ENCODE measurements around the gene HSD17B2. TPM values are rescaled to one million over a fixed set of nuclear protein-coding genes. Genes with fewer than 3 reads are reported as not detected.

The HSD17B2 gene
- total and polyA plus RNA-seq, 9 donors: 0.12 to 4.5 (median 0.59) TPM; not detected in 4

DNA sequence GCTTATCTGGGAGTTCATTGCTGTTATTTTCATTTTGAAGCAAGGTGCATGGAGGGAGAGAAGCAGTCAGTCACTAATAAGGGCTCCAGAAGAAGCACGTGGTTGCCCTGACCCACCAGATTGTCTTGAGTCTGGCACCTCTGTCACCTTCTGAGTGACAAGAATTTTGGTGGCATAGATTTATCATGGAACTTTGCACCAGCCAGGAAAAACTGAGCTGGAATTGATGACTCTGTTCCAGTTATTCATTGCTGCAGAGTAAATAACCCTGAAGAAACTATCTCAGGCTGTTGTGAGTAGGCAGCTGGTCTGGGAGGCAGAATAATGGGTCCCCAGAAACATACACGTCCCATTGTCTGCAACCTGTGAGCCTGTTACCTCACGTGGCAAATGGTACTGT, 44.8 kb downstream of the HSD17B2 start:
- no peak overlapping the region for H3K27ac ChIP-seq
- intact Hi-C loops (cut with DNase I): loop anchor here in 1 of 4 donors (10.0 kb wide), 1 partner anchor 1505 kb away; no protein-coding TSS in a partner anchor
- TF ChIP-seq, protein P1, sequence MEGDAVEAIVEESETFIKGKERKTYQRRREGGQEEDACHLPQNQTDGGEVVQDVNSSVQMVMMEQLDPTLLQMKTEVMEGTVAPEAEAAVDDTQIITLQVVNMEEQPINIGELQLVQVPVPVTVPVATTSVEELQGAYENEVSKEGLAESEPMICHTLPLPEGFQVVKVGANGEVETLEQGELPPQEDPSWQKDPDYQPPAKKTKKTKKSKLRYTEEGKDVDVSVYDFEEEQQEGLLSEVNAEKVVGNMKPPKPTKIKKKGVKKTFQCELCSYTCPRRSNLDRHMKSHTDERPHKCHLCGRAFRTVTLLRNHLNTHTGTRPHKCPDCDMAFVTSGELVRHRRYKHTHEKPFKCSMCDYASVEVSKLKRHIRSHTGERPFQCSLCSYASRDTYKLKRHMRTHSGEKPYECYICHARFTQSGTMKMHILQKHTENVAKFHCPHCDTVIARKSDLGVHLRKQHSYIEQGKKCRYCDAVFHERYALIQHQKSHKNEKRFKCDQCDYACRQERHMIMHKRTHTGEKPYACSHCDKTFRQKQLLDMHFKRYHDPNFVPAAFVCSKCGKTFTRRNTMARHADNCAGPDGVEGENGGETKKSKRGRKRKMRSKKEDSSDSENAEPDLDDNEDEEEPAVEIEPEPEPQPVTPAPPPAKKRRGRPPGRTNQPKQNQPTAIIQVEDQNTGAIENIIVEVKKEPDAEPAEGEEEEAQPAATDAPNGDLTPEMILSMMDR (IDR thresholded peaks at IDR 0.05): no peak
- TF ChIP-seq POLR2A (IDR thresholded peaks at IDR 0.05): no peak
- no peak for TF ChIP-seq EP300 (IDR thresholded peaks at IDR 0.05)
- no peaks in the 10 kb centered on the region for H3K9me3 ChIP-seq
- DNase-seq: no peak
- no peak overlapping the region for H3K4me3 ChIP-seq
- no peaks in the 10 kb centered on the region for H3K4me1 ChIP-seq (ENCODE audit: insufficient read depth)
- no peaks in the 10 kb centered on the region for H3K36me3 ChIP-seq
- WGBS, 3 donors: 66 to 84% (median 70%) methylated on average over 3 of the region's 3 CpGs
- H3K27me3 ChIP-seq: no peaks in the 10 kb centered on the region

DNA sequence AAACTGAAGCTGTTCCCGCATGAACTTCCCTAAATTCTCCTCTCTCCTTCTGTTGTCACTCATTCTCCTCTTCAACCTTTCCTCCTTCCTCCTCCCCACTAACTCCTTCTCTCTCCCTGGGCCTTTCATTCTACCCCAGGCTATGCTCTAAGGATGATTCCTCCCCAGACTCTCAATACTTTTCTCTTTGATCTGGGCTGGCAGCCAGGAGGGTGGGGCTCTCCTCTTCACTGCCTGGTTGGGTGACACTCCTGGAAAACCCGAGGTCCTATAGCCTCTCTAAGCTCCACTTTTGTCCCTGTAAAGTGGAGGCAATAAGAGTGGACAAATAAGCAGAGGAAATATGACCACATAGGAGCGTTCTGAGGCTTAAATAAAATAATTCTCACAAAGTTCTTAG, 46.2 kb downstream of the HSD17B2 start:
- no peaks in the 10 kb centered on the region for H3K9me3 ChIP-seq
- no peak for DNase-seq
- no peak overlapping the region for H3K4me3 ChIP-seq
- intact Hi-C loops (cut with DNase I): loop anchor here in 1 of 4 donors (10.0 kb wide), 1 partner anchor 1504 kb away; no protein-coding TSS in a partner anchor
- TF ChIP-seq, protein P1 (IDR thresholded peaks at IDR 0.05): no peak
- TF ChIP-seq EP300 (IDR thresholded peaks at IDR 0.05) (no peak), POLR2A (IDR thresholded peaks at IDR 0.05) (no peak)
- WGBS, 3 donors: 72 to 76% (median 73%) methylated on average over 3 of the region's 3 CpGs
- H3K27ac ChIP-seq: no peak overlapping the region
- H3K36me3 ChIP-seq: no peaks in the 10 kb centered on the region
- H3K4me1 ChIP-seq (ENCODE audit: insufficient read depth): no peaks in the 10 kb centered on the region
- no peaks in the 10 kb centered on the region for H3K27me3 ChIP-seq

DNA sequence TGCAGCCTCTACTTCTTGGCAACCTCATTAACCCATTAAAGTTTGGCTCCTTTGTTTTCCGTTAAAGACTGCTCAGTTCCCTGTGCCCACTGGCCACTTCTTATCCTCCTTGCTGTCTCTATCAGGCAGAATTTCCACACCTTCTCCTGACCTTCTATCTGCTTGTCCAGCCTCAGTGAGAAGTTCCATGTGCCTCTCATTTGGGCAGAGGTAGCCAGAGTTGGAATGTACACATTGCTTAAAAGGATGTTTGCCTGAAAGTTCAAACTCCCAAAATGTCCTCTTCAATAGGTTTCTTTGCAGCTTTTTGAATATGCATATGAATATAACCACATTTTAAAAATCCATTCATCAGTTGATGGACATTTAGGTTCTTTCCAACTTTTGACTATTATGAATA, 47.0 kb downstream of the HSD17B2 start:
- Histone ChIP-seq H3K4me1 (ENCODE audit: insufficient read depth) (no peaks in the 10 kb centered on the region), H3K27me3 (no peaks in the 10 kb centered on the region), H3K4me3 (no peak overlapping the region), H3K27ac (no peak overlapping the region), H3K36me3 (no peaks in the 10 kb centered on the region), H3K9me3 (no peaks in the 10 kb centered on the region)
- 86 to 94% (median 89%) methylated on average over 1 of the region's 1 CpG for WGBS, 3 donors
- no peak for DNase-seq
- intact Hi-C loops (cut with DNase I): loop anchor here in 1 of 4 donors (10.0 kb wide), 1 partner anchor 1503 kb away; no protein-coding TSS in a partner anchor
- TF ChIP-seq POLR2A (IDR thresholded peaks at IDR 0.05): no peak
- TF ChIP-seq EP300 (IDR thresholded peaks at IDR 0.05): no peak
- TF ChIP-seq, protein P1 (IDR thresholded peaks at IDR 0.05): no peak

DNA sequence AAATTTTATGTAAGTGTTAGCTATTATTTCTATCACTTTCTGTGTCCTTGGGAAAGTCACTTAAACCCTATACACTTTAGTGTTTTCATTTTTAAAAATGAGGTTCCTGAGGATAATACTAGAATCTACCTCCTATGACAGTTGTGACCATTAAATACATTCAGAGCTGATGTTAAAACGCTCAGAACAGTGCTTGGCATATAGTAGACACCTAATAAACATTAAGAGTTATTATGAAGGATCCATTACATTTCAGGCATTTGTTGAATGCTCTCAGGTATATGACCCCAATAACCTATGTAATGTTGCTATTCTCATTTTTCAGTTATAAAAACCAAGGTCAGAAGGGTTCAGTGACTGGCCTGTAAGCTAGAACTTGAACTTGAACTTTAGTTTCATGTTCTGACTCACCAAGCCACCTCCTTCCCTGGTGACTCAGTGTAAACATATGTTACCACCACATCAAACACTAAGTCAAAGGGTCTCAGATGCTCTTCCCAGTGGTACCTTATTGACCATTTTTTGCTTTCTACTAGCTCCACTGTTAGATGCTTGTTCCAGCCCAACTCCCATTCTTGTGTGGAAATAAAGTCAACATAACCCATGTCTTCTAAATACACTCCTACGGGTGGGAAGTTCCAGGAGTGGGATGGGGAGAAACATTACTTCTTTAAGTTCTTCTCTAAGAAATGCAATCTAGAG, 47.6 kb downstream of the HSD17B2 start:
- Histone ChIP-seq H3K4me3 (no peak overlapping the region), H3K36me3 (no peaks in the 10 kb centered on the region), H3K4me1 (ENCODE audit: insufficient read depth) (no peaks in the 10 kb centered on the region), H3K9me3 (no peaks in the 10 kb centered on the region), H3K27ac (no peak overlapping the region), H3K27me3 (no peaks in the 10 kb centered on the region)
- TF ChIP-seq, protein P1 (IDR thresholded peaks at IDR 0.05): no peak
- TF ChIP-seq EP300 (IDR thresholded peaks at IDR 0.05): no peak
- no peak for TF ChIP-seq POLR2A (IDR thresholded peaks at IDR 0.05)
- 63 to 73% (median 66%) methylated on average over 2 of the region's 2 CpGs for WGBS, 3 donors
- intact Hi-C loops (cut with DNase I): loop anchor here in 1 of 4 donors (10.0 kb wide), 1 partner anchor 1502 kb away; no protein-coding TSS in a partner anchor
- DNase-seq: no peak
